Cerebellar nuclear complex (tissue), 1 donor: Measurements from ENCODE around the gene ABI1.

ENCODE experiments used
- DNase-seq, 2 experiments: peaks; one replicate each; lab custom pipeline; 2025; lab: John Stamatoyannopoulos, UW

ABI1 gene

DNA sequence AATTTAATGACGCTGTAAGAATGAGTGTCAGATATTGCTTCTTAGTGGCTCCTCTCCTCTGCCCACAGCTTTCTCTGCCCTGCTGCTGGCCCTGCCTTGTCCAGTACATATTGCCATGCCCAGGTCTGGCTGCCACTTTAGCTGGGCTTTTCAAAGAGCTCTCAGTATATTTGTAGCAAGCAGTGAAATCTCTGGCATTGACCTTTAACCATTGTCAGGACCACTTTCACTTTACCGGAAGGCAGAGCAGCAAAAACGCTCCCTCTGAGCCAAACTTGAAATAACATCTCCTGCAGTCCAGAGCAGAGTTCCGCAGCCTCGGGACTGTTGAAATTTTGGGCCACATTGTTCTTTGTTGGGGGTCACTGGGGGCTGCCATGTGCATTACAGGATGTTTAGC, 149.4 kb downstream of the ABI1 start:
- no peak for DNase-seq

DNA sequence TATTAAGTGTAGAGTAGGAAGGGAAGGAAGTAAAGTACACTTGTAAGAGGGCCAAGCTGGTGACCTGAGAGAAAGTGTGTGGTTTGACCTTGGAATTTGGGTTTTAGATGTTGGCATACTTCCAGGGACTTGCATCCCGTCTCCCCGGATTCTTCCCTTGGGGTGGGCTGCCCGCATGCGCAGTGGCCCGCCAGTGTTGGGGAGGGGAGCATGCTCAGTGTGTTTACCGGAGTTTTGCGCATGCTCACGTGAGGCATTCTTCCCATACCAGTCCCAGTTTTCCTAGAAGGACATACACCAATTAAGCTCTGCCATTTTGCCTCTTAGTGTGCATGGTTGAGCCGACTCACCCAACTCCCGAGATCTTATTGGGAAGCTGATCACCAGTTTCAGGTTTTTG, 153.8 kb downstream of the ABI1 start:
- no peak for DNase-seq

DNA sequence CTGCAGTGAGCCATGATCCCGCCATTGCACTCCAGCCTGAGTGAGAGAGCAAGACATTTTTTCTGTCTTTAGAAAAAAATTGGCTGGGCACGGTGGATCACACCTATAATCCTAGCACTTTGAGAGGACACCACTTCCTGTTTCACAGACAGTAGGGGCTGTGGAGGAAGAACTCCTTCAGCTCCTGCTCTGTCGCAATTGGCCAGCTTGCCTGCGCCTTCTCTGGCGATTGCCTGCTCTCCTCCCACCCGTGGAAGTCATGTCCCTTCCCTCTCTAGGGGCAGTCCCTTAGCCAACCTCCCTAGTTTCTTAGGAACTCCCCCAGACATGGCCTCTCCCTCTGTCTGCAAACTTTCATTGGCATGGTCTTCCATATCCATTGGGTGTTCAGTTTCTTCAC, 154.6 kb downstream of the ABI1 start:
- DNase-seq, result no peak

DNA sequence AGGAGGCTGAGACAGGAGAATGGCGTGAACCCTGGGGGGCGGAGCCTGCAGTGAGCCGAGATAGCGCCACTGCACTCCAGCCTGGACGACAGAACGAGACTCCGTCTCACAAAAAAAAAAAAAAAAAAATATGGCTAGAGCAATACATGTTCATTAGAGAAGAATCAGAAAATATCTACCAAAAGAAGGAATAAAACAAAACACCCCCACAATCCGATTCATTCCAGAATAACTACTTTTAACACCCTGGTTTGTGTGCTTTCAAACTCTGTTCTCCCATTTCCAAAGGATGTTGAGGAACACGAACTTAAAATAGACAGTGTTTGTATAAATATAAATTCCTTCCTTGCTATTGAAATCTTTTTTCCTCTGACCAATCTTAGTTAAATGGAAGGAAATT, 156.8 kb downstream of the ABI1 start:
- DNase-seq, result no peak

DNA sequence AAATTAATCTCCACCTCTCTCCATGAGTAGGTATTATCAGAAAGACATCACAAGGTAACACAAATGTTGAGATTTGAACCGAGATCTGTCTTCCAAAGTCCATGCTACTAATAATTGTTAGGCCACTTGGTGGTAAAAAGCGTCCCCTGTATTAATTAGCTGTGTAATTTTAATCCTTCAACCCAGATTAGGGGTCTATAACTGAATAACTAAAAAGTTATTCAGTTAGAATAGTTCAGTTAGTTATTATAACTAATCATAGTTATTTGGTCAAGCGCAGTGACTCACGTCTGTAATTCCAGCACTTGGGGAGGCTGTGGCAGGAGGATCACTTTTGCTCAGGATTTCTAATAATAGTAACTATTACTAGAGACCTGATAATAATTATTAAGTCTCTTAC, 157.7 kb downstream of the ABI1 start:
- DNase-seq, result no peak

DNA sequence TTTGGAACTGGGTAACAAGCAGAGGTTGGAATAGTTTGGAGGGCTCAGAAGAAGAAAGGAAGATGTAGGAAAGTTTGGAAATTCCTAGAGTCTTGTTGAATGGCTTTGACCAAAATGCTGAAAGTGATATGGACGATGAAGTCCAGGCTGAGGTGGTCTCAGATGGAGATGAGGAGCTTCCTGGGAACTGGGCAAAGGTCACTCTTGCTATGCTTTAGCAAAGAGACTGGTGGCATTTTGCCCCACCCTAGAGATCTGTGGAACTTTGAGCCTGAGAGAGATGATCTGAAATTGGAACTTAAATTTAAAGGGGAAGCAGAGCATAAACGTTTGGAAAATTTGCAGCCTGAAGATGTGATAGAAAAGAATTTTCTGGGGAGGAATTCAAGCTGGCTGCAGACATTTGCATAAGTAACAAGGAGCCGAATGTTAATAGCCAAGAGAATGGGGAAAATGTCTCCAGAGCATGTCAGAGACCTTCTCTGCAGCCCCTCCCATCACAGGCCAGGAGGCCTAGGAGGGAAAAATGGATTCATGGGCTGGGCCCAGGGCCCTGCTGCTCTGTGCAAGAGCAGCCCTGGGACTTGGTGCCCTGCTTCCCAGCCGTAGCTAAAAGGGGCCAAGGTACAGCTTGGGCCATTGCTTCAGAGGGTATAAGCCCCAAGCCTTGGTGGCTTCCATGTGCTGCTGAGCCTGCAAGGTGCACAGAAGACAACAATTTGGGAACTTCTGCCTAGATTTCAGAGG, 159.7 kb downstream of the ABI1 start:
- no peak for DNase-seq

DNA sequence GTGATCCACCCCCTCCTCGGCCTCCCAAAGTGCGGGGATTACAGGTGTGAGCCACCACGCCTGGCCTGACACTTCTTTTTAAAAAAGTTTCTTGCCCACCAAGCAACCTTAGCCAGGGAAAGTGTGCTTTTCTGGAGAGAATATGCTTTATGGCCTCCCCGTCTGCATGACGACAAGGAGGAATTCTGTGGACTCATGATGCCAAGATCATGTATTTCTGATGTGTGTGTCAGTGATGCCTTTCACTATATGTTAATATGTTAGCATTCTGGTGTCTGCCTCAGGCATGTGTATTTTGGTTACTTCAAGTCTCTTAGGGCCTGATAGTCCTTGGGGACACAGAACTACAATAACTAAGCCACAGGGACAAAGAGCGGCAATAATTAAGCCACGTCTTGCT, 161.1 kb downstream of the ABI1 start:
- no peak for DNase-seq

DNA sequence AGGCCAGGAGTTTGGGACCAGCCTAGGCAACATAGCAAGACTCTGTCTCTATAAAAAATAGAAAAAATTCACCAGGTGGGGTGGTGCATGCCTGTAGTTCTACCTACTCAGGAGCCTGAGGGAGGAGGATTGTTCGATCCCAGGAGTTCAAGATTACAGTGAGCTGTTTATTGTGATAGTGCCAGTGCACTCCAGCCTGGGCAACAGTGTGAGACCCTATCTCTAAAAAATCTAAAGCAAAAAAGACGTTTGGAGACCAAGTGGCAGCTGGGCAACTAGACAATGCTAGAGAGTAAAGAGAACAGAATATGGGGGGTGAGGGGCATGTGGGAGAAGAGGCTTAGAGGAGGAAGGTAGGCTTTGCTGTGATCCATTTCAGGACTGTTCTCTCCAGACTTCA, 161.8 kb downstream of the ABI1 start:
- no peak for DNase-seq

DNA sequence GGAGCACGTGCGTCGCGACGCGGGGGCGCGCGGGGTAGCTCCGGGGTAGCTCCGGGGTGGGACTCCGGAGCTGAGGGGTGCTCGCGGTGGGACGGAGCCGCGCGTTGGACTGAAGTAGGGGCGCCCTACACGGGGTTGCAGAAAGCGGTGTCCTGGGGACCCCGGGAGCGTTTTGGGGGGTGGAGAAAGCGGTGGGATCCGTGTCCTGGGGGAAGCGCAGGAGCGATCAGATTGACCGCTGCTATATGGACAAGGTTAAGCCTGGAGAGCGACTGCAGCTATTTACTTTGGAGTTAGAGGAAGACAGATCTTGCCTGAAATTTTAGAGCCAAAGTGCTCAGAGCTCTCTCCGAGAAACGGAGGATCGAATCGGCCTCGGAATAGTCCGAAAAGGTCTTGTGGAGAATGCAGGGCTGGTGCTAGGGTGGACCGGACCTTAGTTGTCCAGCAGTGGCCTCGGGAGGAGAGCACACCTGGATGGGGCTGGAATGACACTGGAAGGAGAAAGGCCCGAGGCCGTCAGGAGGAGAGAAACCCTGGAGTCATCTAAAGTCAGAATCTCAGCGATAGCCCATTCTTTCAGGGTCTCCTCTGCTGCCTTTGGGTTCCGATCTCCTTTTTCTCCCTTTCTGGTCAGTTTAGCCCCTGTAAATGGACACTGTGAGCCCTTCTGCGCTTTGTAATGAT, 162.7 kb downstream of the ABI1 start:
- no peak for DNase-seq

DNA sequence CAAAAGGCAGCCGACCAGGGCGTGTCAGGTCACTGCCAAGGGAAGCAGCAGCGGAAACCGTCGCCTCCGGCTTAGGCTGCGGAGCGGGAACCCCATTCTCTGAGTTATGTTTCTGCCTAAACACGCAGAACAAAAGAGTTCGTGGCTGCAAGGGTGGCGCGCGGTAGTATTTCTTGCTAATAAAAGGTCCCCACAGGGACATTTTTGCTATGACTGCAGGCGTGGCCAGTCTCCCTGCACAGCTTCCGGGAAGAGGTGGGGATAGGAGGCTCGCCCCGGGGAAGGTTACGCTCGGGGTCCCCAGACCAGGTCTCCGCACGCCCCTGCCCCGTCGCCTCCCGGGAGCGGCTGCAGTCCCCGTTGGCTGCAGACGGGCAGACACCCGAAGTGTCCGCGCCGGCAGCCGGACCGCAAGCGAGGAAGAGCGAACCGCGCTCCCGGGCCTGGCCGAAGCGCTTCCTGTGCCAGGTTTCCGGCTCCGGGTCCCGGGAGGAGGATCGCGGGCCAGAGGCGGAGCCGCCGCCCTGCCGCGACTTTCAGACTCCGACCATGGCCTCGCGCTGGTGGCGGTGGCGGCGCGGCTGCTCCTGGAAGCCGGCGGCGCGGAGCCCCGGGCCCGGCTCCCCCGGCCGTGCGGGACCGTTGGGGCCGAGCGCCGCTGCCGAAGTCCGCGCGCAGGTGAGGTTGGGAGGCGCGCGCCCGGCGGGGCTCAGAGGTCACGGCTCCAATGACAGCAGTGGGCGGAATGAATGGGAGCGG, 163.4 kb downstream of the ABI1 start, which contains the start of gene PDSS1:
TSS of gene PDSS1 (plus strand) at position 539 of the 759 bp plus-strand sequence. CDS start at position 550, 11 bp downstream.
- DNase-seq, result no peak

DNA sequence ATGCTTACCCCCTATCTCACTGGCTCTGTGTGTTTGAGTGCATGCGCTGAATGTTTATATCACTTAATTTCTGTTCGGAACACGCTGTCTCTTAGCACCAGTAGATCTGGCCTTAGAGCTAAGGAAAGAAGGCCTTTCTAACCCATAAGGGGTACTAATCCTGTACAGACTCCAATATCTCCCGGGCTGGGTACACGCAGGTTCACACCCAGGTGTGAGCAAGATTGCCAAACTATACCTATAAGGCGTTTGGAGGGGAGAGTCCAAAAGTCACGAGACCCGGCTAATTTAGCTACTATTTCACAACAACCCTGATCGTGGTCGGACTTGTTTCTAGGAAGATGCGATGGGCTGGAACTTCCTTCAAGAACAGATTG, 164.0 kb downstream of the ABI1 start:
- no peak for DNase-seq
